DND-41 (cell line): Measurements from ENCODE around the gene SCGB1D1.

ENCODE experiments used
- ATAC-seq: fragments of 200-7000 bp; cut with Tn5 transposase; 3 replicates; pipeline ENCODE4 v1.9.1; 2021; ENCODE audit warnings: low read depth; ENCODE audit not compliant: insufficient read depth
- DNase-seq: peaks from one replicate; pipeline ENCODE4 v3.0.0-alpha.2; 2020
- H2AFZ ChIP-seq: 2 replicates; pipeline ENCODE4 v1.6.0; 2012; ENCODE audit warnings: low read depth, low read length
- H3K27ac ChIP-seq: 2 replicates; pipeline ENCODE4 v1.5.1; 2012; ENCODE audit warnings: low read length, inconsistent platforms
- H3K27me3 ChIP-seq: fragments of 200-600 bp; sonication (generic); 2 replicates; pipeline ENCODE4 v1.6.0; 2012; ENCODE audit warnings: low read length, mild to moderate bottlenecking, inconsistent platforms; ENCODE audit not compliant: insufficient read depth, poor library complexity
- H3K36me3 ChIP-seq: 2 replicates; pipeline ENCODE4 v1.5.1; 2012; ENCODE audit warnings: low read length, inconsistent platforms; ENCODE audit not compliant: insufficient read depth
- H3K4me1 ChIP-seq: 2 replicates; pipeline ENCODE4 v1.5.1; 2012; ENCODE audit warnings: mild to moderate bottlenecking, low read length; ENCODE audit not compliant: insufficient read depth
- H3K4me2 ChIP-seq: 2 replicates; pipeline ENCODE4 v1.6.0; 2012; ENCODE audit warnings: mild to moderate bottlenecking, moderate library complexity, low read length, inconsistent platforms; ENCODE audit not compliant: insufficient read depth
- H3K4me3 ChIP-seq, 2 experiments: fragments of 200-600 bp in 1 of 2; shearing (Covaris generic) in 1 of 2; 2 replicates each; pipeline ENCODE4 v1.5.1; 2012 to 2016; ENCODE audit warnings: inconsistent platforms in 2 of 2, low read length in 2 of 2, mild to moderate bottlenecking in 2 of 2, low read depth in 1 of 2, moderate library complexity in 1 of 2
- H3K79me2 ChIP-seq: 2 replicates; pipeline ENCODE4 v1.6.0; 2012; ENCODE audit warnings: low read length, inconsistent platforms; ENCODE audit not compliant: insufficient read depth
- H3K9ac ChIP-seq: 2 replicates; pipeline ENCODE4 v1.6.0; 2012; ENCODE audit warnings: low read depth, mild to moderate bottlenecking, inconsistent platforms, low read length, moderate library complexity
- H3K9me3 ChIP-seq: 2 replicates; pipeline ENCODE4 v1.5.1; 2012; ENCODE audit warnings: low read length, moderate library complexity, mild to moderate bottlenecking, inconsistent platforms; ENCODE audit not compliant: insufficient read depth, severe bottlenecking
- H4K20me1 ChIP-seq: 2 replicates; pipeline ENCODE4 v1.6.0; 2012; ENCODE audit warnings: low read length; ENCODE audit not compliant: insufficient read depth
- EZH2 ChIP-seq: IDR thresholded peaks from 3 replicates; pipeline ENCODE4 v1.6.1; 2012; ENCODE audit warnings: borderline replicate concordance, low read depth, mild to moderate bottlenecking, moderate library complexity, low read length, inconsistent platforms; ENCODE audit not compliant: severe bottlenecking
- TF ChIP-seq, protein P1 (sequence below): IDR thresholded peaks from 2 replicates; pipeline ENCODE4 v1.5.1; 2012; ENCODE audit warnings: borderline replicate concordance, low read length, moderate library complexity, mild to moderate bottlenecking; ENCODE audit not compliant: poor library complexity, severe bottlenecking; ENCODE audit errors: extremely low read depth

SCGB1D1 gene

DNA sequence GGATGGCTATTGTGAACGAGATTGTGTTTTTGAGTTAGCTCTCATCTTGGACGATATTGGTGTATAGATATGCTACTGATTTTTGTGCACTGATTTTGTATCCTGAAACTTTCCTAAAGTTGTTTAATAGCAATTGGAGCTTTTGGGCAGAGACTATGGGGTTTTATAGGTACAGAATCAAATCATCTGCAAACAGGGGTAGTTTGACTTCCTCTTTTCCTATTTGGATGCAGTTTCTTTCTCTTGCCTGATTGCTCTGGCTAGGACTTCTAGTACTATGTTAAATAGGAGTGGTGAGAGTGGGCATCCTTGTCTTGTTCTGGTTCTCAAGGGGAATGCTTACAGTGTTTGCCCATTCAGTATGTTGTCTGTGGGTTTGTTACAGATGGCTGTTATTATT, 8.9 kb upstream of the SCGB1D1 start:
- no peak overlapping the region for H3K4me2 ChIP-seq
- TF ChIP-seq, protein P1, sequence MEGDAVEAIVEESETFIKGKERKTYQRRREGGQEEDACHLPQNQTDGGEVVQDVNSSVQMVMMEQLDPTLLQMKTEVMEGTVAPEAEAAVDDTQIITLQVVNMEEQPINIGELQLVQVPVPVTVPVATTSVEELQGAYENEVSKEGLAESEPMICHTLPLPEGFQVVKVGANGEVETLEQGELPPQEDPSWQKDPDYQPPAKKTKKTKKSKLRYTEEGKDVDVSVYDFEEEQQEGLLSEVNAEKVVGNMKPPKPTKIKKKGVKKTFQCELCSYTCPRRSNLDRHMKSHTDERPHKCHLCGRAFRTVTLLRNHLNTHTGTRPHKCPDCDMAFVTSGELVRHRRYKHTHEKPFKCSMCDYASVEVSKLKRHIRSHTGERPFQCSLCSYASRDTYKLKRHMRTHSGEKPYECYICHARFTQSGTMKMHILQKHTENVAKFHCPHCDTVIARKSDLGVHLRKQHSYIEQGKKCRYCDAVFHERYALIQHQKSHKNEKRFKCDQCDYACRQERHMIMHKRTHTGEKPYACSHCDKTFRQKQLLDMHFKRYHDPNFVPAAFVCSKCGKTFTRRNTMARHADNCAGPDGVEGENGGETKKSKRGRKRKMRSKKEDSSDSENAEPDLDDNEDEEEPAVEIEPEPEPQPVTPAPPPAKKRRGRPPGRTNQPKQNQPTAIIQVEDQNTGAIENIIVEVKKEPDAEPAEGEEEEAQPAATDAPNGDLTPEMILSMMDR: no peak
- no peak for TF ChIP-seq EZH2
- ATAC-seq: no peak

DNA sequence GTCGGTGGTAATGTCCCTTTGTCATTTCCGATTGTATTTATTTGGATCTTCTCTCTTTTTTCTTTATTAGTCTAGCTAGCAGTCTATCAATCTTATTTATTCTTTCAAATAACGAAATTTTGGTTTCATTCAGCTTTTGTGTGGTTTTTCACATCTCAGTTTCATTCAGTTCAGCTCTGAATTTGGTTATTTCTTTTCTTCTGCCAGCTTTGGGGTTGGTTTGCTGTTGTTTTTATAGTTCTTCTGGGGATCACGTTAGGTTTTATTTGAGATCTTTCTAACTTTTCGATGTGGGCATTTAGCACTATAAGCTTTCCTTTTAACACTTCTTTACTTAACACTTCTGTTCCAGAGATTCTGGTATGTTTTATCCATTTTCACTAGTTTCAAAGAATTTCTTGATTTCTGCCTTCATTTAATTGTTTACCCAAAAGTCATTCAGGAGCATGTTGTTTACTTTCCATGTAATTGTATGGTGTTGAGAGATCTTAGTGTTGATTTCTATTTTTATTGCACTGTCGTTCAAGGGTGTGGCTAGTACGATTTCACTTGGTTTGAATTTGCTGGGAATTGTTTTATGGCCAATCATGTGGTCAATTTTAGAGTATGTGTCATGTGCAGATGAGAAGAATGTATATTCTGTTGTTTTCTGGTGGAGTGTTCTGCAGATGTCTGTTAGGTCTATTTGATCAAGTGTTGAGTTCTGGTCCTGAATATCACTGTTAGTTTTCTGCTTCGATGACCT, 7.7 kb upstream of the SCGB1D1 start:
- no peak overlapping the region for H3K4me2 ChIP-seq
- H3K27ac ChIP-seq: no peak overlapping the region

More for the DNA sequence above, 8.9 kb upstream of the SCGB1D1 start:
- Histone ChIP-seq H3K27me3 (peaks cover 11% of the 10 kb centered on the region), H4K20me1 (no peaks in the 10 kb centered on the region), H3K79me2 (no peaks in the 10 kb centered on the region), H3K4me3 (no peak overlapping the region), H3K9ac (no peak overlapping the region), H2AFZ (no peak overlapping the region), H3K4me1 (no peaks in the 10 kb centered on the region), H3K27ac (no peak overlapping the region), H3K9me3 (no peaks in the 10 kb centered on the region), H3K36me3 (no peaks in the 10 kb centered on the region)
- no peak for DNase-seq

DNA sequence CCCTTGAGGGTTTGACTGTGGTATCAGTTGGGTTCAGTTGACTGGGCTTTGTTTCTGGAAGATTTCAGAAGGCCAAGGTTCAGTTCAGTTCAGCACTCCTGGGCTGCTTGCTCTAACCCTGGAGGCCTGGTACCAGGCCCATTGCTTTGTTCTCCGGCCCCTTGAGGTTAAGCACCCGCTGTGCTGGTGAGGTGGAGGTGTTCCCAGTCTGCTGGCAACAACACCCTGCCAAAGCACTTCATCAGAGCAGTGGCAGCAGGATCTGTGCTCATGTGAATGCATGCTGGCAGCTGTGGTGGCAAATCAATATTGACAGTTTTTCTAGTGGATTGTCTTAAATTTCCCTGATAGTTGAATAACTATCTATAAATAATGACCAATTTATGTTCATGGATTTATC, 3.8 kb upstream of the SCGB1D1 start:
- no peak for ATAC-seq
- peaks cover 23% of the 10 kb centered on the region for H3K27me3 ChIP-seq

More for the DNA sequence above, 7.7 kb upstream of the SCGB1D1 start:
- DNase-seq (no peak), ATAC-seq (no peak)
- H4K20me1 ChIP-seq: no peaks in the 10 kb centered on the region
- no peaks in the 10 kb centered on the region for H3K4me1 ChIP-seq
- no peaks in the 10 kb centered on the region for H3K36me3 ChIP-seq
- H3K27me3 ChIP-seq: peaks cover 7% of the 10 kb centered on the region
- no peak overlapping the region for H3K9ac ChIP-seq
- TF ChIP-seq EZH2: no peak
- TF ChIP-seq, protein P1: no peak
- no peaks in the 10 kb centered on the region for H3K79me2 ChIP-seq
- H2AFZ ChIP-seq: no peak overlapping the region
- H3K9me3 ChIP-seq: no peaks in the 10 kb centered on the region
- H3K4me3 ChIP-seq: no peak overlapping the region

More for the DNA sequence above, 3.8 kb upstream of the SCGB1D1 start:
- no peak for DNase-seq
- H3K9me3 ChIP-seq: no peaks in the 10 kb centered on the region
- no peak overlapping the region for H3K4me3 ChIP-seq
- no peaks in the 10 kb centered on the region for H3K36me3 ChIP-seq
- H3K4me2 ChIP-seq: no peak overlapping the region
- no peaks in the 10 kb centered on the region for H3K4me1 ChIP-seq
- H2AFZ ChIP-seq: no peak overlapping the region
- H3K9ac ChIP-seq: no peak overlapping the region
- H3K79me2 ChIP-seq: no peaks in the 10 kb centered on the region
- H4K20me1 ChIP-seq: no peaks in the 10 kb centered on the region
- TF ChIP-seq, protein P1: no peak
- TF ChIP-seq EZH2: no peak
- H3K27ac ChIP-seq: no peak overlapping the region
